NCI-H345 treated with DMSO at 0.1 percent for 48 hours (cell line): ENCODE data around the gene KIAA0825.

Experiments used
- DNase-seq: peaks from one replicate; lab custom pipeline; 2025; ENCODE audit not compliant: unreplicated experiment; lab: John Stamatoyannopoulos, UW

Gene KIAA0825

GRCh38 chr5:94260096-94260495 lies 358.3 kb downstream of the KIAA0825 start:
- DNase-seq = no peak

GRCh38 chr5:94254214-94254613 lies 364.2 kb downstream of the KIAA0825 start:
- no peak for DNase-seq

- no peak for DNase-seq
Measured at GRCh38 chr5:94250985-94251384, 367.4 kb downstream of the KIAA0825 start.

- no peak for DNase-seq
Measured at GRCh38 chr5:94249430-94249829, 369.0 kb downstream of the KIAA0825 start.

DNA sequence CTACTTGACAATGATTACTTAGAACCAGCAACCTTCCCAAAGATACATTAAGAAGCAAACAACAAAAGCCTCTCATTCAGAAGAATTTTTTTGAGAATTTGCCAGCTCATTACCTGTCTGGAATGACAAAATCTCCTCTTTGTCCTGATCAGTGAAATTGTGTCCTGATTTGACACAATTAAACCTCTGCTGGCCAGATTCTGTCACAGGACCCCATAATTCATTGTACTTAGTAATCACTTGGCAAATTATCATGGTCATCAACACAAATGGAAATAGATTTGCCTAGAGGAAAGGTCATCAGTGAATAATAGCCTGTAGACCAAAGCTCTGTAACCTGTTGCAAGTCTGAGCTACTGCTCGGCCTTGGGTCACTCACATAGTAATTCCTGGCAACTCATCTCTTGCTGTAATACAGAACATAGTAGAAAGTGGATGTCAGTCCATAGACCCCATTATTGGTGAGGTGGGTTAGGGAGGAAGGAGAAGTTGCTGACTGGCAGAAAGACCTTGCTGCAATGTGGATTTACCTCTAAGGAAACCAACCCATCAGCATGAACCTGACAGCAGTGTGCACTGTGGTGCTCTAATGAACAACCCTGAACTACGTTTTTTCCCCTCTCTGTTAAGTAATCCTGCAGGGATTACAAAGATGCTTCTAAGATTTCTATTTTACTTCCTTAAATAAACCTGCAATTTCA lies 370.1 kb downstream of the KIAA0825 start:
- no peak for DNase-seq

GRCh38 chr5:94245608-94246007 lies 372.8 kb downstream of the KIAA0825 start:
- no peak for DNase-seq

GRCh38 chr5:94244921-94245320 lies 373.5 kb downstream of the KIAA0825 start:
- no peak for DNase-seq

DNA sequence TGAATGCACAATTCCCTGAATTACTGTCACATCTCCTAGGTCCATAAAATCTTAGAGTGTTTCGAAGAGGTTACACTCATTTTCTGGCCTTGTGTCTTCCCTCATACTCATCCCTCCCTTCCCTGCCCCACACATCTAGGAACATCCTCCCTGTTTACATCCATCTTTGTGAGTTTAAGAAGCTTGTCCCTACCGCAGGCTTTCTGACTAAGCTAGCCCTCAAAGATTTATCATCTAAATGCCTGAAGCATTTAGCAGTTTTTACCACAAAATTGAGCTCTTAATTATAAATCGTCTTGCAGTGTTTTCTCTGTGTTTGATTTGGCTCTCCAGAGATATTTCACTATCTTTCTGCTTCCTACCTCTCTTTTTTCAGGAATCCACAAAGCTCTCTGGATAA lies 374.8 kb downstream of the KIAA0825 start:
- DNase-seq = no peak

DNA sequence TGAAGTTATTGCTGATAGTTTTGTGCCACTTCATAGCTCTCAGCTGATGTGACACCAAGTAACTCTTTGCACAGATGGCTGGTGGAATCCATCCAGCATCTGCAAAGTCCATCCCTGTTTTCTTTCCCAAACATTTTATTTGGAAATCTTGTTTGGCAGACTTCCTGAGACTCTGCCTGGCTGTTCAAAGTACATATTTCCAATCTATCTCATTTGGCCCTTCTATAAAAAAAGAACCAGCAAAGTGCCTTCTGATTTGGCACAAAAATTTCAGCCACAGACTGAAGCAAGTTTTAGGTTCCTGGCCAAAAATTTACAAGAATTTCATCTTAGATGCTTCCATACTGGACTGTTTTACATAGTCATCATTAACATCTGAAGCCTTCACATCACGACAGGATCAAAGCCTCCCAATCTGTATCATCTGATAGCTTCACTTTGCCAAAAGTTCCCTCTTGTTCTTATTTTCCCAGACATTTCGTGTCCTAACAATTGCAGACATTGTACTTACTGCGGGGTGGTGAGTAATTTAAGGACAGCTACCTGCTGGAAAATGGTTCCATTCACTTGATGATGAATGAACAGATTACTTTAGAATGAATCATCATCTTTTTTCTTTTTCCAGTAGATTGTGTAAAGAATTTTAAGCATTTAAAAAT lies 377.3 kb downstream of the KIAA0825 start:
- no peak for DNase-seq

- no peak for DNase-seq
Measured at GRCh38 chr5:94240596-94240992, 377.8 kb downstream of the KIAA0825 start.

DNA sequence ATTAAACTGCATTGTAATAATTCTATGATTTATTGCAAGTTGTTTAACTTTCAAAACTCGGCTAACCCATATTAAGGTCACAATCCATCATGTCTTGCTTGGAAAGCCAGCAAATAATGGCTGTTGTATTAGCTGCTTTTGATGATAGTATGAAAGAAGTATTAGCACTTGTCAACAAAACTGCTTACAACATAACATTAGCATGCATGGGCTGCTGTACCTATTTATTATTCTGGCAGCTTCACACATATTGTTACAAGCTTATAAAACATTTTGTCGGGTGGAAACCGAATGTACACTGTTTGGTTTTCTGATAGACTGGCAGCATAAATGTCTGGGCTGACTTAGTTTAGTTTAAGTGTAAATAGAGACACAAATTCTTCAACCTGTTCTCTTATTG lies 378.3 kb downstream of the KIAA0825 start:
- DNase-seq = no peak

- DNase-seq = no peak
Measured at GRCh38 chr5:94239266-94239665, 379.1 kb downstream of the KIAA0825 start.

DNA sequence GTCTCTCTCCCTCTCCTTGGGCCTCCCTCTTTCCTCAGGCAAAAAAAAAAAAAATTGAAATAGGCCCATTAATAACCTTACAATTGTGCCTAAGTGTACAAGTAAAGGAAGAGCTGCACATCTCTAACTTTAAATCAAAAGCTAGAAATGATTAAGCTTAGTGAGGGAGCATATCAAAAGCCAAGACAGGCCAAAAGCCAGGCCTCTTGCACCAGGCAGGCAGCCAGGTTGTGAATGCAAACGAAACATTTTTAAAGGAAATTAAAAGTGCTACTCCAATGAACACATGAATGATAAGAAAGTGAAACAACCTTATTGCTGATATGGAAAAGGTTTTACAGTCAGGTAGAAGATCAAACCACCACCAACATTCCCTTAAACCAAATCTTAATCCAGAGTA lies 383.4 kb downstream of the KIAA0825 start:
- DNase-seq = no peak

GRCh38 chr5:94228791-94229190 lies 389.6 kb downstream of the KIAA0825 start:
- no peak for DNase-seq

- DNase-seq = no peak
Measured at GRCh38 chr5:94223235-94223634, 395.2 kb downstream of the KIAA0825 start.

- no peak for DNase-seq
Measured at GRCh38 chr5:94218374-94218773, 400.0 kb downstream of the KIAA0825 start.

DNA sequence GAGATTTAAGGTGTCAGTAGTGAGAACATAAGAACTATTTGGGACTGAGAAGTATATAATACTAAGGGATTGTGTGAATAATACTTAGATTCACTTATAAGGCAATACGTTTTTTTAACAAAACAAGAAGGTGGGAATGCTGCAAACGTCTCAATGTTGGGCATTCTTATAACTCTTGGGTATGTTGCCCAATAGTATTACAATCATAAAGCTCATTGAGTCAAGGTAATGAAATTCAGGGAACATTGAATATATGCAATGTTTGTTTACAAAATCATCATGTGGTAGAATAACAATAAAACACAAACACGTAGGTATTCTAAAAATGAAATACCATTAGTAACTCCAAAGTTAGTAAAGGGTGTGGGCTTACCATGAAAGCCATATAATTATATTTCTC lies 400.7 kb downstream of the KIAA0825 start:
- no peak for DNase-seq

DNA sequence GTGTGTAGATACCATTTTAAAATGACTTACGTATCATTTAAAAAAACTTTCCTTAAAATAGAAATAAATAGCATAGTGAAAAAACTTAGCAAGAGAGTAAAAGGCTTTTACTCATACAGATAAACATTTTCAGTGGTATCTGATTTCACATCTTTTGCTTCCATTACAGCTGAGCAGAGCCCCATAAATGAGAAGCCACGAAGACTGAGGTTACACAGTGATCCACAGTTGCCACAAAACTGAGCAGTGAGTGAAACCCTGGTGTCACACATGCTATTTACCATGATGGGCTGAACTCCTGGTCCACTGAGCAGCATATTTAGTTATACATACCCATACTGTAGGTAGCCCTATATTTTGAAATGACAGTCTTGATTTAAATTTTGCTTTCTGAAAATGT lies 401.2 kb downstream of the KIAA0825 start:
- no peak for DNase-seq

DNA sequence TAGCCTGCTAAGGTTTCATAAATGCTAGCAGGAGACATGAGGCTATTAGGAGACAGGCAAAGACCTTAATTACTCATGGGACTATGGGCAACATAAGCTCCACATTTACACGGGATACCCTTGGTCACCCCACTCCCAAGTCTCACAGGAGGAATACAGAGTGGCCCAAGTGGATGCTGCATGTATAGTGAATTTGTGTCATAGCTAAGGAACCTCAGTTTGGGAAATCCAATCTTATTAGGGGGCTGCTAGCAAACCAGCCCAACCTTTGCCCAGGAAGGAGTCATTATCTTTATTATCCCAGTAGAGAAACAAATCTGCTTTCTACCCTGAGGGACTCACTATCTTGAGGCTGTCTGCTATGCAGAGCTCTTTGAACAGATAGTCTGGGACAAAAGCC lies 405.9 kb downstream of the KIAA0825 start:
- no peak for DNase-seq

DNA sequence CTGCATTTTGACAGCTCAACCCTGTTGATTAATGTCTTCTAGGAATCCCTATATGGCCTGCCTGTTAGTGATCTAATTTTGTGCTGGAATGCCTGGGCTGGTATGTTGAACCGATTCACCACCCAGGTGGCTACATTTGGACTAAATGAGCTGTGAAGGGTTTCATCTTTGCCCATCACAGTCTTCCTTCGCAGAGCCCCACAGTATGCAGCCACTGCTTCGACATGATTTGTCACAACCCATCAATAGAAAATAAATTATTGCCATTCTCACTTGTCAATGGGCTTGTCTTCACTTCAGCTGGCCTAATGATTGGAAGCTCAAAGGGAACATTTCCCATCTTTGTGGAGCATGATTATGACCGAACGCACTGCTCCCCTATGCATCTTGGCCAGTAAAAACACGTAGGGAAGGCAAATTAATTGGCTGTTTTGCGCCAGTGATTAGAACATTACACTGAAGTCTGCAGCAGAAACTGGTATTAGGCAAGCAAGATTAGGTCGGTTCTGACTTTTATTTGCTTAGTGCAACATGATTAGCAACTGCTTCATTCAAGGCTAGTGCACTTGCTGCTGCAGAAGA lies 408.5 kb downstream of the KIAA0825 start:
- DNase-seq = no peak

- DNase-seq = no peak
Measured at GRCh38 chr5:94209272-94209671, 409.1 kb downstream of the KIAA0825 start.

GRCh38 chr5:94199566-94199965 lies 418.8 kb downstream of the KIAA0825 start:
- DNase-seq = no peak

GRCh38 chr5:94197970-94198369 lies 420.4 kb downstream of the KIAA0825 start:
- DNase-seq = no peak
